Body of pancreas (tissue), 4 donors: ENCODE results near the gene C14orf93.

ENCODE experiments used
- CTCF ChIP-seq, 7 experiments: fragments of 450-650 bp in 4 of 7; fragments of 200-600 bp in 3 of 7; sonication (generic) in 3 of 7; IDR thresholded peaks; one replicate each; pipeline ENCODE4 v1.5.1; 2016 to 2019; ENCODE audit warnings: antibody characterized with exemption in 7 of 7
- POLR2A ChIP-seq, 3 donors: fragments of 450-650 bp; IDR thresholded peaks; one replicate each; pipeline ENCODE4 v1.6.1; 2016; ENCODE audit warnings: antibody characterized with exemption in 3 of 3, mild to moderate bottlenecking in 2 of 3

- TF ChIP-seq POLR2A (IDR thresholded peaks at IDR 0.05) (no peak), CTCF (IDR thresholded peaks at IDR 0.05) (no peak)
Observed at GRCh38 chr14:23020143-23021128, 10.5 kb upstream of the C14orf93 start.
